HG02623 (cell line): ENCODE measurements around the gene SPTLC2.
A peak's percentile ranks its signal among the peaks of the same experiment; 100 is the strongest.
"Not testable (repeated sequence)": the region's sequence is repeated elsewhere in the genome, so short reads cannot be mapped to it uniquely, and the experiment has no call there.

Experiments used
- ATAC-seq: cut with Tn5 transposase; IDR thresholded peaks from one replicate; pipeline ENCODE4 v1.9.1; 2021; ENCODE audit warnings: moderate library complexity; ENCODE audit not compliant: unreplicated experiment

The SPTLC2 gene

GRCh38 chr14:77589099-77589498, 27.3 kb downstream of the SPTLC2 start:
- no peak for ATAC-seq

- not testable (repeated sequence) for ATAC-seq
These were observed 27.9 kb downstream of the SPTLC2 start for GRCh38 chr14:77588411-77589025.

DNA sequence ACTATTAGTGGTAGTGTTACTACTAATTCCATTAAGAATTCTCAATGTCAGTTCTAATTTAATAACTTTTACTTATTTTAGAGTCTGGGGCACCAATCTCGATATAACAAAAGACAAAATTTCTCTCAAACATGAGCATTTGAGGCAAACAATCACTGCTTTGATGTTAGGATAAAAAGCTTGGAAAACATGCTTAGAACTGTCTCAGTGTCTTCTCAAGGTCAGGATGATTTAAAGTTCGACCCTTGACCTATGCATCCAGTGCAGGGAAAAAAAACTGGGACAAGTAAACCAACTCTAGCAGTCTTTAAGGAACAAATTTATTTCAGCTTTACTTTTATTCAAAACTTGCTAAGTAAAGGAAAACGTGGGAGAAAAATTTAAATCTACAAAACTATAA, 31.1 kb downstream of the SPTLC2 start:
- no peak for ATAC-seq

DNA sequence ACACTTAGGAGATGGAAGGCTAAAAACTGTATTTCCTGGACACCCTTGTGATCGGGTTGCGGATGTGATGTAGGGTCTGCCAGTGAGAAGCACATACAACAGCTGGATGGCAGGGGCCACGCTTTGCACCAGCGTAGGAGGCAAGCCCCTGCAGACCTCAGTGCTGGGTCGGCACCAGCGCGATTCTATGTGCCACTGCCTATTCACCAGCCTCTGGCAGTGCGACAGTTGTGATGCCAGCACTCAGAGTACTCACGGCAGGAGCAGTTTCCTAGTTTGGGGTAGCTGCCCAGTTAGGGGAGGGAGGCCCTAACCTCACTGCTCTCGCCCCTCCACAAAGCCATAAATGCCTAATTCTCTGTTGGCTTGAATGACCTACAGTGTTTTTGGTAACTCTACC, 31.6 kb downstream of the SPTLC2 start:
- ATAC-seq = no peak

GRCh38 chr14:77583657-77584056, 32.8 kb downstream of the SPTLC2 start:
- ATAC-seq = no peak

DNA sequence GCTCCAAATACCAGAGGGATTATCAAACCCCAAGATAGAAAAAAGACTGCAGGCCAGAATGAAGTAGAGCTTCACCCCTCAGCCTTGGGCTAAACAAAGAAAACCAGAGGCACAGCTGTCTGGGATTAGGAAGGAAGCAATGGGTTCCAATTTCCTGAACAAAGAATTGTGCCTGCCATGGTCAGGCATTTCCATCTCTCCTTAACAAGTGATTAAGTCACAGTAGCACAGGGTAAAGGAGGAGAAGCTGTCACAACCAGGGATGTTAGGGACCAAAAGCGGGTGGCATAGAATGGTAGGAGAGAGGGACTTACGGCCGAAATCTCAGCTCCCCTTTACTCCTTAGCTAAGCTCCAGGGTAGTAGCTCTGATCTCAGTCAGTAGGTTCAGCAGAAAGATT, 33.9 kb downstream of the SPTLC2 start:
- no peak for ATAC-seq

DNA sequence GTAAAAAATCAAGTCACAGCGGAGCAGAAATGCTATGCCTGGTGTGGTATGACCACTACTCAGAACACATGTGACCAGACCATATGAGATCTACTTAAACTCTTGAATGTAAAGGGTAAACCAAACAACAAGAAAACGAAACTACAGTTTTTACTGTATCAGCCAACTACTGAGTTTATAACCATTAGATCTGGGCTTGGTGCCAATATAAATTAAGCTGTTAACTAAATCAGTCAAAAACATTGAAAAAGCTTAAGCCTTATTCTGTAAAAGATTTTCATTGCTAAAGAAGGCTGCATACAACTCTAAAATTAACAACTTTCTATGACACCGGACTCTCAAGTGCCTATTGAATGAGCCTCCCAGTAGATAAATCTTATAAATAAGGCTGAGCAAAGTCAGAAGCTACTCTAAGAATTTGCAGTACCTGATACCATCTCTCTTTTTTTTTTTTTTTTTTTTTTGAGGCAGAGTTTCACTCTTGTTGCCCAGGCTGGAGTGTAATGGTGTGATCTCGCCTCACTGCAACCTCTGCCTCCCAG, 35.4 kb downstream of the SPTLC2 start:
- peak; percentile 92 for ATAC-seq

DNA sequence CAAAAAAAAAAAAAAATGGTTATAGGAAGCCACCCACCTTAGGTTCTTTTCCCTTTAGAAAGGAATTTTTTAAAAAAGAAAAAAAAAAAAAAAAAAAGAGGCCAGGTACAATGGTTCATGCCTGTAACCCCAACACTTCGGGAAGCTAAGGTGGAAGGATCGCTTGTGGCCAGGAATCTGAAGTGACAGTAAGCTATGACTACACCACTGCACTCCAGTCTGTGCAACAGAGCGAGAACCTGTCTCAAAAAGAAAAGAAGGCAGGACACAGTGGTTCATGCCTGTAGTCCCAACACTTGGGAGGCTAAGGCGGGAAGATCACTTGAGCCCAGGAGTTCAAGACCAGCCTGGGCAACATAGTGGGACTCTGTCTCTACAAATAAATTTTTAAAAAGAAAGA, 36.0 kb downstream of the SPTLC2 start:
- no peak for ATAC-seq

DNA sequence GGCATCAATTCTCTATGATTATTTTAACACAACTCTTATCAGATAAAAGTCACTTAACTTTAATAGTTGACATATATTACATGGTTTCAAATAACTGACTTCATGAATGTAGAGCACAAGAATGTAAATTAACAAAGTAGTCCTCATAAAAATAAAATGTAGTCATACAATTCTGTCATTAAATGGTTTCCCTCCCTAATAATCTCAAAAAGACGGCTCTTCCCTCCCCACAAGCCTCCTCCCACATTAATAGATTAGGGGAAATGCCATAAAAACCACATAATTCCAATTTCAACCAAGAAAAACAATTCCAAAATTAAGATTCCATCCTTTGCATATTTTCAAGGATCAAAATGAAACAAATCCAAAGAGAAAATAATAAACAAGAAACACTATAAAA, 36.7 kb downstream of the SPTLC2 start:
- ATAC-seq = no peak

DNA sequence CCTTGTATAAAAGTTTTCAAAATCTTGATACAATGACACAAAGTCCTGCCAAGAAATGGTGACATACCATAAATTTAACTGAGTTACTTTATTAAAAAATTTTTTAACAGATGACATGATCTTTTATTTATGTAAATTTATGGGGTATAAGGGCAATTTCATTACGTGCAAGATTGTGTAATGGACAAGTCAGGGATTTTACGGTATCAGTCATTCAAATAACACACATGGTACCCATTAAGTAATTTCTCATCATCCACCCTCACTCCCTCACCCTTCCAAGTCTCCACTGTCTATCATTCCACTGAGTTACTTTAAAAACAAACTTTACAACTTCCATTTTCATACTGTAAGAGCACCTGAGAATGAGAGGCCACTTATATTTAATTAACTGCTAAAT, 37.4 kb downstream of the SPTLC2 start:
- ATAC-seq = no peak

GRCh38 chr14:77574446-77575115, 41.9 kb downstream of the SPTLC2 start:
- no peak for ATAC-seq

GRCh38 chr14:77573964-77574363, 42.5 kb downstream of the SPTLC2 start:
- ATAC-seq = no peak

GRCh38 chr14:77570706-77571268, 45.6 kb downstream of the SPTLC2 start:
- ATAC-seq = no peak

DNA sequence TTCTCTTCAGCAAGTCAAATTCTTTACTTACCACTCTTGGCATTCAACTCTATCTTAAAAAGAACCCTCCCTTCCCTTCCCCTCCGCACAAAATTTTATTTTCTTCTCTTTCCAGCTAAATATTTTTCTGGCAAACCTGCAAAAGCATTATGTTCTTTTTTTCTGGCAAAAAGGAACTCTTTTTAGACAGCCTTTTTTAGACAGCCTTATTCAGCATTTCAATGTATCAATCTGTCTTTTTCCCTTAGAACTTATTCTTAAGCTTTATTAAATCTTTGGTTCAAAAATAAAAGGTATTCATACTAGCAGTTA, 50.5 kb downstream of the SPTLC2 start:
- ATAC-seq = no peak

- ATAC-seq = no peak
These were observed 51.0 kb downstream of the SPTLC2 start for GRCh38 chr14:77565289-77565993.

DNA sequence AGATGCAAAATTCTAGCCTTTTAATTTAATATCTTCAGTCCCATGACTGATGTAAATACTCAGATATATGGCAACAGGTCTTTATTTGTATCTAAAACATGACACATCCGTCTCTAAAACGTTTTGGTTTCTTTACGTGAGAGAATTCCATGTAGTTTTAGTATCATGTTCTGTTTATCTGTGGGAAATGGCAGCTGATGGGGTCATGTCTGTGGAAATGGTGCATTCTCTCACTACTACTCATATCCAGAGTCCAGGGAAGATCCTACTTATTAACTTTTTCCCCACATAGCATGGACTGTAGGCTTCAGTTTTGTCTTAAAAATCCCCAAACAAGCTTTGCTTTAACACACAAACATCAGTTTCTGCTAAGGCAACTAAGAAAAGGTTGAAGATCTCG, 53.8 kb downstream of the SPTLC2 start:
- ATAC-seq = no peak

- ATAC-seq = no peak
These were observed 54.6 kb downstream of the SPTLC2 start for GRCh38 chr14:77561881-77562280.

- no peak for ATAC-seq
These were observed 57.1 kb downstream of the SPTLC2 start for GRCh38 chr14:77559381-77559780.

DNA sequence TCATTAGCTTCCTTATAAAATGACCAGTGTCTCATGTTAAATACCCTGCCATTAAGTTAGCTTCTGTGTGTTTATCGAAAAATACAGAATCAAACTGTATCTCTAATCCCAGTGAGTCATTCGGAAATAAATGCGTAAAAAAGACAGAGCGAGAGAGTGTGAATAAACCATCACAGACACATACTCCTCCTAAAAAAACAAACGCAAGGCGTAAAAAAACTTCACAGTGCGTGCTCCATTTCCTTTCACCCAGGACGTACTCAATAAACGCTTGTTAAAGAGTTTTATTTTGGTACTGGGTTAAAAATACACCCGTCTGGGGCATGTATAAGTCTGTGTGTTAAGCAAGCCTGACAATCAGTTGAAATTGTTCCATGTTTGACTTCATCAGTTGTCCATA, 59.0 kb downstream of the SPTLC2 start:
- no peak for ATAC-seq

GRCh38 chr14:77556946-77557345, 59.5 kb downstream of the SPTLC2 start:
- ATAC-seq = no peak

DNA sequence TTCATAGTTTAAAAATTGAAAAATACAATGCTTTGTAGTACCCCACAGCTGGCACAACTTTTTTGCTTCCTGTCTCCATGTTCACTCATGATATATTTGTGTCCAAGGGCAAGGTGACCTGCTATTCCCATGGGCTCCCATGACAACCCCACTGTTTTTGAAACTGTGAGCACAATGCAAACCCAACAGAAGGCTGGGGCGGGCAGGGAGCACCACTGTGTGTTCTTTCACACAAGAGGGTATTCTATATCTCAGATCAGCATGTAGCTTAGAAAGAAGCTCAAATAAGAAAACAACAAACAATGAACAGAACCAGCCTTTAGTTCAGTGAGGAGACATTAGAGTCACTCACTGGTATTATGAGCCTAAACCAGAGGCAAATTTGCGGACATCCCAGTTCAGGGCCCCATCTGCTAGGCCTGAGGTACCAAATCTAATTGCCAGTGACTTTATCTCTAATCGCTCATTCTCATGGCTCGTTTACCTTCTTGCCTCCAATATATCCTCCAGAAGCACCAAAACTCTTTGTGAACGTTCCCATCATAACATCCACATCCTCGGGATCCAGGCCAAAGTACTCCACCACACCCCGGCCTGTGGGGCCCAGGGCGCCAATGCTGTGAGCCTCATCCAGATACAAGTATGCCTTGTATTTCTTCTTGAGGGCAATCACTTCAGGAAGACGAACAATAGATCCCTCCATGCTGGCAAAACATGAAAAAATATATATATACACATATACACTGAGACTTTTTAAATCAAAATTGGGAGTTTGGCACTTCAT, 61.4 kb downstream of the SPTLC2 start:
- no peak for ATAC-seq
